Measurements from ENCODE around the gene MARCHF4. TPM values are rescaled to one million over a fixed set of nuclear protein-coding genes. Genes with fewer than 3 reads are reported as not detected.
A peak's percentile ranks its signal among the peaks of the same experiment; 100 is the strongest.

Gene MARCHF4
- total RNA-seq, 1 donor from 2014 or later = not detected

- no peak for DNase-seq
- no peak for ATAC-seq
- intact Hi-C loops (cut with micrococcal nuclease) = no loop called here
Measured at GRCh38 chr2:216355711-216356110, 16.6 kb downstream of the MARCHF4 start.

GRCh38 chr2:216354306-216354705 is 18.0 kb downstream of the MARCHF4 start:
- ATAC-seq (no peak), DNase-seq (no peak)
- intact Hi-C loops (cut with micrococcal nuclease) = no loop called here

- DNase-seq (no peak), ATAC-seq (no peak)
- intact Hi-C loops (cut with micrococcal nuclease) = no loop called here
Measured at GRCh38 chr2:216352653-216353270, 19.5 kb downstream of the MARCHF4 start.

- ATAC-seq (no peak), DNase-seq (no peak)
- intact Hi-C loops (cut with micrococcal nuclease) = no loop called here
Measured at GRCh38 chr2:216351172-216351925, 20.9 kb downstream of the MARCHF4 start.

GRCh38 chr2:216350214-216350791 is 22.0 kb downstream of the MARCHF4 start:
- DNase-seq = no peak
- intact Hi-C loops (cut with micrococcal nuclease) = no loop called here
- ATAC-seq = no peak

GRCh38 chr2:216349366-216349765 is 22.9 kb downstream of the MARCHF4 start:
- ATAC-seq = no peak

GRCh38 chr2:216348756-216349308 is 23.5 kb downstream of the MARCHF4 start:
- intact Hi-C loops (cut with micrococcal nuclease) = no loop called here
- ATAC-seq (no peak), DNase-seq (no peak)

More at GRCh38 chr2:216349366-216349765, 22.9 kb downstream of the MARCHF4 start:
- no peak for DNase-seq
- intact Hi-C loops (cut with micrococcal nuclease) = no loop called here

- intact Hi-C loops (cut with micrococcal nuclease) = no loop called here
- ATAC-seq (no peak), DNase-seq (no peak)
Measured at GRCh38 chr2:216346781-216347180, 25.5 kb downstream of the MARCHF4 start.

- DNase-seq = no peak
- intact Hi-C loops (cut with micrococcal nuclease) = no loop called here
- no peak for ATAC-seq
Measured at GRCh38 chr2:216345846-216346245, 26.4 kb downstream of the MARCHF4 start.

- DNase-seq (no peak), ATAC-seq (no peak)
- intact Hi-C loops (cut with micrococcal nuclease) = no loop called here
Measured at GRCh38 chr2:216344950-216345300, 27.4 kb downstream of the MARCHF4 start.

- no peak for DNase-seq
- no peak for ATAC-seq
- intact Hi-C loops (cut with micrococcal nuclease) = no loop called here
Measured at GRCh38 chr2:216344206-216344949, 27.9 kb downstream of the MARCHF4 start.

- ATAC-seq (no peak), DNase-seq (no peak)
- intact Hi-C loops (cut with micrococcal nuclease) = no loop called here
Measured at GRCh38 chr2:216343221-216343980, 28.9 kb downstream of the MARCHF4 start.

- ATAC-seq (peak; percentile 63), DNase-seq (peak; percentile 36)
- intact Hi-C loops (cut with micrococcal nuclease) = no loop called here
Measured at GRCh38 chr2:216341121-216341520, 31.2 kb downstream of the MARCHF4 start.

GRCh38 chr2:216340280-216340631 is 32.0 kb downstream of the MARCHF4 start:
- intact Hi-C loops (cut with micrococcal nuclease) = no loop called here
- DNase-seq = no peak
- peak; percentile 61 for ATAC-seq

- peak; percentile 85 for ATAC-seq
- intact Hi-C loops (cut with micrococcal nuclease) = no loop called here
- DNase-seq = peak; percentile 37
Measured at GRCh38 chr2:216339456-216340279, 32.6 kb downstream of the MARCHF4 start.

GRCh38 chr2:216335252-216335651 is 37.0 kb downstream of the MARCHF4 start:
- ATAC-seq (no peak), DNase-seq (no peak)
- intact Hi-C loops (cut with micrococcal nuclease) = no loop called here

GRCh38 chr2:216328347-216328746 is 43.9 kb downstream of the MARCHF4 start:
- ATAC-seq (no peak), DNase-seq (no peak)
- intact Hi-C loops (cut with micrococcal nuclease) = no loop called here

- intact Hi-C loops (cut with micrococcal nuclease) = no loop called here
- DNase-seq = no peak
- no peak for ATAC-seq
Measured at GRCh38 chr2:216327447-216327935, 44.8 kb downstream of the MARCHF4 start.
